Stimulated activated CD4-positive, alpha-beta T cell treated with anti-CD3 and anti-CD28 coated beads, Interleukin-4, amount 100 ng/mL, for 1 hour (primary cell): ENCODE measurements around the gene MAP4K2.

ENCODE experiments used
- DNase-seq: peaks from one replicate; pipeline ENCODE4 v3.0.0-alpha.2; 2020

Gene MAP4K2

GRCh38 chr11:64766881-64767280, 36.1 kb downstream of the MAP4K2 start:
- DNase-seq, result no peak

DNA sequence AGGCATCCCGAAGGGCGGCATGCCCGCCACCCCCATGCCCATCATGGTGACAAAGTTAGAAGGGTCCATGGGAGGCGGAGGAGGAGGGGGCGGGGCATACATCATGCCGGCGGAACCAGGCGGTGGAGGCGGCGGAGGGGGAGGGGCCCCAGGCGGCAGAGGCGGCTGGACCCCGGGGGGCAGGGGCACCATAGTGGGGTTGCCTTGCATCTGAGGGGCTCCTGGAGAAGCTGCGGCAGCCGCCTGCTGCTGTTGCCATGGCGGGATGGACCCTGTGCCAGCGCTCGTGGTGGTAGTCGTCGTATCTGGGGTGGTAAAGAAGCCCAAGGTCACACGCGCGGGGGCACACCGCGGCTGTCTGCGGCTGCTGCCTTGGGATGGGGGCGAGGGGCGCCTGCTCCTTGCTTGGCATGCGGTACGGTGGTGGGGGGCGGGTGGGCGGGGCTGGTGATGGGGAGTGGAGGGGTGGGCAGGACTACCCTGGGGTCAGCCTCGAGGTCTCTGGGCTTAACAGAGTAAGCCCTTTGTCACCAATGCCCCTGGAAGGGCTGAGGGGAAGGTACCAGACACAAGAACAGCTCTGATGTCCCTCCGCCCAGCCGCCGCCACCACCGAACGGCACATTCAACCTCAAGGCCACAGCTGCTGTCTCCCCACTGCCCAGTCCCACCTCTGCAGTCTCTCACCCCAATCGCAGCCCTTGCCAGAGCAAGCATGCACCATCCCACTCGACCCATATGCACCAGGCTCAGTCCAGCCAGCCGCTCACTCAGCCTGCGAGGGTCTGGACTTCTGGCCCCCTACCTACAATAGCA, 37.0 kb downstream of the MAP4K2 start:
- DNase-seq, result no peak

DNA sequence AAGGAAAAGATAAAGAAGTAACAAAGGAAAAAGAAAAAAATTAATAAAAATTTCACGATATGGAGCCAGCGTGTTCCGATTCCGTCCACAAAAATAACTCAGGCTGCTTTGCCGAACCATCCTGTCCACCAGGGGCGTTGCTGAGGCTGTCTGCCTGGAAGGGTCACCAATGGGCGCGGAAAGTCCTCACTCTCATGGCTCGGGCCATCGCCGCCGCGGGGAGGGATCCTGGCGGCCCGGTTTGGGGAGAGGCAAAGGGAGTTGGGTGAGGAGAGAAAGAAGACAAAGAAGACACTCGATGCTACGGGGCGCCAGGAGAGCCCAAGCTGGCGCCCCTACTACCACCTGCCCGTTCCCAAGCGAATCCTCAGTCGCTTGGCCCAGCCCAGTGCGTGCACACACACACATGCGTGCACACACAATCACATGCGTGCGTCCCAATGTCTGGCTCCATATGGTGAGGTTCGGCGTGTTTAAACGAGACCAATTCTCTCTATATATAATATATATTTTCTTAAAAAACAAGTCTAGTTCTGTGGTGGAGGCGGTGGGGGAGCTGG, 37.6 kb downstream of the MAP4K2 start:
- DNase-seq, result no peak

- DNase-seq, result no peak
Measured at GRCh38 chr11:64764753-64765152, 38.3 kb downstream of the MAP4K2 start.

DNA sequence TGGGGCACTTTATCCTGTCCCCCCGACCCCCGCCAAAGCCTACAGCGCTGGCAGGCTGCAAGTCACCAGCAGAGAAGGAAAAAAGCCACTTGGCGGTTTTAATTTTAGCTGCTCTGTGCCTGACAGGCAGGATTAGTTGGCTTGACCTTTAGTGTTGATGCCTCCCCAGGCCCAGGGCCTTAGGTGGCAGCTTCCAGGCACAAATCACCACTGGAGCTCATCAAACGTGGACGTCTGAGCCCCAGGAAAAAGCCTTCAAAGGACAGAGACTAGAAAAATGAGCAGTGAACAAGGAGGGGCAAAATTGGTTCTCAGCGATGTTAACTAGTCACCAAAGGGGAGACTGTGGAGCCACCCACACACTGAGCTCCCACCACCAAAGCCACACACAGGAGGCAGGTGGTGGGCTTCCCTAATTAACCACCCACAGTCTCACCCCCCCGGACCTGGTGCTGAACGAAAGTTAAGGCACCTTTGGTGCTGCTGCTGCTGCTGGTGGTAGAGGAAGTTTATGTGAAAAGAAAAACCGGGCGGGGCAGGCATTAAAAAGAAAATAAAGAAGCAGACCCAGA, 38.9 kb downstream of the MAP4K2 start:
- DNase-seq, result peak; percentile 41

- DNase-seq, result no peak
Measured at GRCh38 chr11:64763526-64764039, 39.4 kb downstream of the MAP4K2 start.

DNA sequence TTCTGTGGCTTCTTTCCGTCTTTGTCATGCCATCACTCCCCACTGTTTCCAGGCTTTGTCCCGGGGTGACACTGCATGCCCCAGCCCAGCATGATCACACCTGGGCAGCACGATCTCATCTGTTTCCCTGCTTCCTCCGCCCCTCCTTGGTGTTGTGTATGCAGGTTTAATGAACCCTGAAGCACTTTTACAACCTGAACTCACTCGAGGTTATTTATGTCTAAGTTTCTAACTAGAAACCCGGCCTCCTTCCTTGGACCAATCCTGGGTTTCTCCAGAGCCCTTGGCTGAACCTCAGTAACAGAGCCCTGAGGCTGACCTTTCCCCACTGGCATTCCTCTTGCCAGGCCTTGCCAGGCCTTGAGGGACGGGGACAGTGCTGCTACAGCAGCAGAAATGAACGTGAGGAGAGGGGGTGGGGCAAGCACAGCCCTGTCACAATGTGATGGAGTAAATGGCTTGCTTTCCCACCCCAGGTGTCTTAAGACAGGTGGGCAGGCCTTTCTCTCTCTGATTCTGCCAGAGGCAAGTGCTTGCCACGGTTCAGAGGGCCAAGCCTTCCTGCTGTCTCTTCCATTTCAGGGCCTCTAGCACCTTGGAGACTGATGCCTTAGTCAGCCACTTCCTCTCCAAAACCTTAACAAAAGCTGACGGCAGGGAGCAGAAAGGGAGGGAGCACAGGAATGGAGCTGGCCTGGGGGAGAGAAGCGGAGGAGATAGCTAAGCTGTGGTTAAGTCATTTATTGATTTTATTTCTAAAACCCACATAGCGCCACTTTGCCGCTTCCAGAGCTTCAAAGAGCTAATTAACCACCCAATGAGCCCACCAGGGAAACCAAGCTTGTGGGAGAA, 40.1 kb downstream of the MAP4K2 start:
- DNase-seq, result peak; percentile 12

- DNase-seq, result no peak
Measured at GRCh38 chr11:64762277-64762673, 40.7 kb downstream of the MAP4K2 start.

GRCh38 chr11:64760759-64761420, 42.1 kb downstream of the MAP4K2 start:
- no peak for DNase-seq

GRCh38 chr11:64759722-64760719, 43.0 kb downstream of the MAP4K2 start, which contains the start of gene PYGM:
Gene PYGM, minus strand, starts transcription at chr11:64759974. Its CDS starts 76 bp downstream, at chr11:64759898.
- no peak for DNase-seq

DNA sequence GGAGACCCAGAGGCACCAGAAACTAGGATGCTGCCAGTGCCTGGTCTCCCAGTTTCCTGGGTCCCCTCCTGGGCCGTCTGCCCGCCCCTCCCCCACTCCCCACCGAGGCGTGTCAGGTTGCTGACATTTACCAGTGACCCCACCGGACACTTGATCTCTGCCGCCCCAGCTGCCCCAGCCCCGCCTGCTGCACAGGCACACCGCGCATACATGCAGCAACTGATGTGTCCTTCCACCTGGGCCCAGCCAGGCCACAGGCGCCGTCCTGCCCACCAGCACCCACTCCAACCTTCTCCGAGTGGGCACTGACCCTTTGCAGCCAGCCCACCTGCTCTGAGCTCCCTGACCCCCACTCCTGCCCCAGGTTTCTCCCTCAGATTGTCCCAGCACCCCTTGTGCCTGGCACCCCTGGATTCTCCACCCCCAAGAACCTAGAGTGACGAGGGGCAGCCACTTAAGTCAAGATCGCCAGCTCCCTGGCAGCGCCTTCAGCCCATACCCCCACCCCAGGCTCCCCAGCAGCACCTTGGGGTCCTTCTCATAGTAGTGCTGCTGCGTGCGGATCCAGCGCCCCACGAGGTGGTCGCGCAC, 43.8 kb downstream of the MAP4K2 start:
- no peak for DNase-seq

DNA sequence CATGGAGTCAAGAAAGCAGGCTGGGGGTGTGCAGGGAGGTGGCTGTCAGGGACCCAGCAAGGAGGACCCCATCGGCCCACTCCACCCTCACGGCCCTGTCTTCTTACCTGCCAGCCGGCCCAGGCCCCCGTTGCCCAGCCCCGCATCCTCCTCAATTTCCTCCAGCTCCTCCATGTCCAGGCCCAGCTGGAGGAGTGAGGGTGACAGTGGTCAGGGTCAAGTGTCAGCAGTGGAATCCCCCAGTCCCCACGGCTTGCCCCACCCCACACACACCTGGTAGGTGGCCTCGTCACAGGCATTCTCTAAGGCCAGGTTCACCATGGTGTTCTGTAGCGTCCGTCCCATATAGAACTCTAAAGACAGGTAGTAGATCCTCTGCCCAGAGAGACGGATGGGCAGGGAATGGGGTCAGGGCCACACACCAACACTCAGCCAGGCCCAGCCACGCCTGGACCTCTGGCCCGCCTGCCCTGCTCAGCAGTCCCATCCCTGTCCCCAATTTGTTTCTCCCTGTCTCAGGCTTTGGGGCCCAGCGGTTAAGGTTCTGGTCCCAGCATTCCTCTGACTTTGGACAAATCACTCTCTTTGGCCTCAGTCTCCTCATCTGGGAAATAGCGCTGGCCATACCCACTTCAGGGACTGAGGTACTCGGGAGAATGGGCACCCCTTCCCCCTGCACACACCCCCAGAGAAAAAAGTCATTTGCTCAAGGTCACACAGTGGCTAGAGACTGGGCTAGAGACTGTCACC, 44.5 kb downstream of the MAP4K2 start:
- DNase-seq, result no peak

DNA sequence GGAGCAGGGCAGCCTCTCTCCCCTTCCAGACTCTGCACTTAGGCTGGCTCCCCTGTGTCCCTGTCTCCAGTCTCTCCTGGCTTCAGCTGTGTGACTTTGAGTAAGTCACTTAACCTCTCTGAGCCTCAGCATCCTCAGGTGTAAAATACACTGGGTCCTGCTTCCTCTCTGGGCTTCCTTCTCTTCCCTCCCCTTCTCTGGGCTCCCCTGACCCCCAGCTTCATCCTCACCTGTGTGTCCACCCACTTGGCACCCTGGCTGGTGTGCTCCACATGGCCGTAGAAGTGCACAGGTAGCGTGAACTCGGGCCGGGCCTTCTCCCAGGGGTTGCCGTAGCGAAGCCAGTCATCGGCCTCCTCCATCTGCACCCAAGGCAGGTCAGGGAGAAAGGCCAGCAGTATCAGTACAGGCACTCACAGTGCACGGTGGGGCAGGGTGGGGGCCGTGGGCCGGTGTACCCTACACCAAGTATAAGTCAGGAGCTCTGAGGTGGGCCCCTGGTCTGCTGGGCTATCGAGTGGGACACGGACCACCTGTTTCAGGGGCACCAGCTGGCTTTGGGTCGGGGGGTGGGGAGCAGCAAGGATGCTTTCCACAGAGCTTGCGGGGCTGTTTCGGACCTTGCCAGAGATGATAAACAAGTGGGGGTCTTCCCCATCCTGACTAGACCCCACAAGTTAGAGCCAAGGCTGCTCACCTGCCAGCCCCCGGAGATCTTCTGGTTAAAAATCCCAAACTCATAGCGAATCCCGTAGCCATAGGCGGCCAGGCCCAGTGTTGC, 45.3 kb downstream of the MAP4K2 start:
- DNase-seq, result no peak

GRCh38 chr11:64755681-64756361, 47.2 kb downstream of the MAP4K2 start:
- DNase-seq, result no peak

- DNase-seq, result no peak
Measured at GRCh38 chr11:64754919-64755662, 47.9 kb downstream of the MAP4K2 start.

- DNase-seq, result no peak
Measured at GRCh38 chr11:64754124-64754918, 48.7 kb downstream of the MAP4K2 start.
